NCI-H748 (cell line): ENCODE measurements around the gene TAF1.
"Not testable (repeated sequence)": the region's sequence is repeated elsewhere in the genome, so short reads cannot be mapped to it uniquely, and the experiment has no call there.

Source experiments
- DNase-seq: peaks from one replicate; lab custom pipeline; 2025; ENCODE audit not compliant: unreplicated experiment; lab: John Stamatoyannopoulos, UW

TAF1 gene

DNA sequence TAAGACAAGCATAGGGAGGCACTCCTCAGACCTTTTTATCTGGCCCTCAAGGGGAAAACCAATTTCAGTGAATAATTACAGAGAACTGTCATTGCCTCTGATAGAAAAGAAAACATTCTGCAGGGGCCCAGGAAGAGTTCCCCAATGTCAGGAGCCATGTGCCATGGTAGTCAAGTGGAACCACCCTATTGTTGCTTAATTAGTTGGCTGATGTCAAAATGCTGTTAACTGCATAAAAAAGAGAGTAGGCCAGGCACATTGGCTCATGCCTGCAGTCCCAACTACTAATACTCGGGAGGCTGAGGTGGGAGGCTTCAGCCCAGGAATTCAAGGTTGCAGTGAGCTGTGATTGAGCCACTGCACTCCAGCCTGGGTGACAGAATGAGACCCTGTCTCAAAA is 138.2 kb downstream of the TAF1 start:
- no peak for DNase-seq

DNA sequence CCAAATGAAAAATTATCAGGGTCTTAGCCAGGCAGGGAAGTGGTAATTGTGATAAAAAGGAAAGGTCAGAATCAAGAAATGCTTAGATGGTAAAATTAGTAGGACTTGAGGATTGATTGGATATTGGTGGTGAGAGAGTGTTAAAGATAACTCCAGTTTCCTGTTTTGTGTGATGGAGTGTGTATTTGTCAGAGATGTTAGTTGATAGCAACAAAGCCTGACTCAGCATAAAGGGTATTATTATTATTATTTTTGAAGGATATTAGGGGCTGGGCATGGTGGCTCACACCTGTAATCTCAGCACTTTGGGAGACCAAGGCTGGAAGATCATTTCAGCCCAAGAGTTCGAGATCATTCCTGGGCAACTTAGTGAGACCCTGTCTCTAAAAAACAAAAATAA is 143.1 kb downstream of the TAF1 start:
- DNase-seq: no peak

- DNase-seq: no peak
Observed at GRCh38 chrX:71510161-71510560, 144.0 kb downstream of the TAF1 start.

GRCh38 chrX:71513731-71514130 is 147.6 kb downstream of the TAF1 start:
- DNase-seq: not testable (repeated sequence)

- DNase-seq: no peak
Observed at GRCh38 chrX:71514367-71515037, 148.3 kb downstream of the TAF1 start.

GRCh38 chrX:71515038-71515396 is 148.9 kb downstream of the TAF1 start:
- DNase-seq: no peak
